GM18870 (cell line): ENCODE results near the gene LAMTOR3.

Experiments
- ATAC-seq: cut with Tn5 transposase; IDR thresholded peaks from one replicate; pipeline ENCODE4 v1.9.1; 2021; ENCODE audit warnings: moderate library complexity; ENCODE audit not compliant: unreplicated experiment

Gene LAMTOR3

GRCh38 chr4:99863804-99864203 is 30.4 kb downstream of the LAMTOR3 start:
- ATAC-seq: no peak

- peak; percentile 71 for ATAC-seq
Observed at GRCh38 chr4:99861120-99861905, 32.9 kb downstream of the LAMTOR3 start.

- no peak for ATAC-seq
Observed at GRCh38 chr4:99860521-99860920, 33.7 kb downstream of the LAMTOR3 start.

GRCh38 chr4:99859618-99860017 is 34.6 kb downstream of the LAMTOR3 start:
- ATAC-seq: peak; percentile 26

- ATAC-seq: no peak
Observed at GRCh38 chr4:99857307-99857706, 36.9 kb downstream of the LAMTOR3 start.

GRCh38 chr4:99856166-99856565 is 38.1 kb downstream of the LAMTOR3 start:
- no peak for ATAC-seq

GRCh38 chr4:99855678-99856077 is 38.5 kb downstream of the LAMTOR3 start:
- ATAC-seq: peak; percentile 39

GRCh38 chr4:99853999-99854398 is 40.2 kb downstream of the LAMTOR3 start:
- ATAC-seq: no peak

GRCh38 chr4:99853190-99853589 is 41.0 kb downstream of the LAMTOR3 start:
- ATAC-seq: no peak

GRCh38 chr4:99852199-99852749 is 42.0 kb downstream of the LAMTOR3 start:
- no peak for ATAC-seq

GRCh38 chr4:99848591-99849001 is 45.6 kb downstream of the LAMTOR3 start:
- peak; percentile 33 for ATAC-seq

GRCh38 chr4:99847362-99847976 is 46.8 kb downstream of the LAMTOR3 start:
- peak; percentile 69 for ATAC-seq

- no peak for ATAC-seq
Observed at GRCh38 chr4:99846891-99847290, 47.3 kb downstream of the LAMTOR3 start.

- ATAC-seq: no peak
Observed at GRCh38 chr4:99845708-99846469, 48.3 kb downstream of the LAMTOR3 start.

- ATAC-seq: no peak
Observed at GRCh38 chr4:99845179-99845578, 49.0 kb downstream of the LAMTOR3 start.

GRCh38 chr4:99844048-99844447 is 50.2 kb downstream of the LAMTOR3 start:
- no peak for ATAC-seq

GRCh38 chr4:99843413-99843812 is 50.8 kb downstream of the LAMTOR3 start:
- ATAC-seq: no peak

- ATAC-seq: no peak
Observed at GRCh38 chr4:99841129-99841528, 53.1 kb downstream of the LAMTOR3 start.

- ATAC-seq: no peak
Observed at GRCh38 chr4:99838927-99839326, 55.3 kb downstream of the LAMTOR3 start.

GRCh38 chr4:99835942-99836341 is 58.3 kb downstream of the LAMTOR3 start:
- no peak for ATAC-seq

- no peak for ATAC-seq
Observed at GRCh38 chr4:99834569-99834968, 59.7 kb downstream of the LAMTOR3 start.
